ENCODE results near the gene SF3B2. TPM values are rescaled to one million over a fixed set of nuclear protein-coding genes. Genes with fewer than 3 reads are reported as not detected.
"Not testable (repeated sequence)": the region's sequence is repeated elsewhere in the genome, so short reads cannot be mapped to it uniquely, and the experiment has no call there.

SF3B2 gene
- total and polyA plus RNA-seq, 4 donors = 50.5 to 67.6 (median 57.2) TPM

DNA sequence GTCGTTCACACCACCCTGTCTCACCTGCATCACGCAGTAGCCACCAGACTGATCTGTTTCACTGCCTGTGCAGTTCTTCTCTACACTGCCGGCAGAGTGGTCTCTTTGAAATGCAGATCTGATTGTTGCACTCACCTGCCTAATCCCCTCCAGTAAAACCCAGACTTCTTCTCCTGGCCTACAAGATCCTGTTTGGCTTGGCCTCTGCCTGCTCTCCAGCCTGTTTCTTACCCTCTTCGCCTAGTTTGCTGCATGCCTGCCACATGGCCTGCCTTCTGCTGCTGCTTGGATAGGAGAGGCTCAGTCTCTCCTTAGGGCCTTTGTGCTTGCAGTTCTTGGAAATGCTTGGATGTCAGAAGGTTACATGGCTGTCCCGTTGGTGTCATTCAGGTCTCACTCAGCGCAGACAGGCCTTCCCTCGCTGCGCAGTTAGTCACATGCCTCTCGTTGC lies 59.9 kb downstream of the SF3B2 start (continued):
- TF ChIP-seq, protein P1, sequence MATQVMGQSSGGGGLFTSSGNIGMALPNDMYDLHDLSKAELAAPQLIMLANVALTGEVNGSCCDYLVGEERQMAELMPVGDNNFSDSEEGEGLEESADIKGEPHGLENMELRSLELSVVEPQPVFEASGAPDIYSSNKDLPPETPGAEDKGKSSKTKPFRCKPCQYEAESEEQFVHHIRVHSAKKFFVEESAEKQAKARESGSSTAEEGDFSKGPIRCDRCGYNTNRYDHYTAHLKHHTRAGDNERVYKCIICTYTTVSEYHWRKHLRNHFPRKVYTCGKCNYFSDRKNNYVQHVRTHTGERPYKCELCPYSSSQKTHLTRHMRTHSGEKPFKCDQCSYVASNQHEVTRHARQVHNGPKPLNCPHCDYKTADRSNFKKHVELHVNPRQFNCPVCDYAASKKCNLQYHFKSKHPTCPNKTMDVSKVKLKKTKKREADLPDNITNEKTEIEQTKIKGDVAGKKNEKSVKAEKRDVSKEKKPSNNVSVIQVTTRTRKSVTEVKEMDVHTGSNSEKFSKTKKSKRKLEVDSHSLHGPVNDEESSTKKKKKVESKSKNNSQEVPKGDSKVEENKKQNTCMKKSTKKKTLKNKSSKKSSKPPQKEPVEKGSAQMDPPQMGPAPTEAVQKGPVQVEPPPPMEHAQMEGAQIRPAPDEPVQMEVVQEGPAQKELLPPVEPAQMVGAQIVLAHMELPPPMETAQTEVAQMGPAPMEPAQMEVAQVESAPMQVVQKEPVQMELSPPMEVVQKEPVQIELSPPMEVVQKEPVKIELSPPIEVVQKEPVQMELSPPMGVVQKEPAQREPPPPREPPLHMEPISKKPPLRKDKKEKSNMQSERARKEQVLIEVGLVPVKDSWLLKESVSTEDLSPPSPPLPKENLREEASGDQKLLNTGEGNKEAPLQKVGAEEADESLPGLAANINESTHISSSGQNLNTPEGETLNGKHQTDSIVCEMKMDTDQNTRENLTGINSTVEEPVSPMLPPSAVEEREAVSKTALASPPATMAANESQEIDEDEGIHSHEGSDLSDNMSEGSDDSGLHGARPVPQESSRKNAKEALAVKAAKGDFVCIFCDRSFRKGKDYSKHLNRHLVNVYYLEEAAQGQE (IDR thresholded peaks at IDR 0.05) = no peak

DNA sequence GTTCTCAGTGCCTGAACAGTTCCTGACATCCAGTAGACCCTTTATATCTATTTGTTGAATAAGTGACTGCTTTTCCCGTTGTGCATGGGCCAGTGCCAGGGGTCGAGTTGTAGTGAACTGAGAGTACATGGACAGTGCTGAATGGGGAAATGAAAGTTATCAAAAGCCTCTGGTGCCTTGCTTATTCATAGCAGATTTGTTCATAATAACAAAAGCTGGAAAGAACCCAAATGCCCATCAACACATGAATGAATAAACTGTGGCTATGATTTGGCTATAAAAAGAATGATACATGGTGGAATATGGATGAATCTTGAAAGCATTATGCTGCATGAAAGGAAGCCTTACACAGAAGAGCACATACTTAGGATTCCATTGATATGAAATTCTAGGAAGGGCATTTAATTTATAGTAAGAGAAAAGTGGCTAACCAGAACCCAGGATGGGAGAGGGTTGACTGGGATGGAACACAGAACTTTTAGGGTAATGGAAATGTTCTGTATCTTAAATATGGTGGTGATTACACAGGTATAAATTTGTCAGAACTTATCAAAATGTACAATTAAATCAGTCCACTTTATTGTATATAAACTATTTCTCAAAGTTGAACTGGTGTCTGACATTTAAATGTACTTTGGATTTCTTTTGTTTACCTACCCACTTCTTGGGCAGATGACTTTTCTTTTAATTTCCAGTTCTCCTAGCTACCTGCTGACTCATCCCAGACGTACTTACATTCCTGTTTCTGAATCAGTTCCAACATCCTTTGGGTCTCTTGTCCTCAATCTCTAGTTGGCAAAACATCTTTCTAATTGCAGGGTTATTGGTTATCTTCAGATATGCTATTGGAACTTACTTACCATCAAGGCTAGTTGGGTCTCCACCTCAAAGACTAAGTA lies 60.7 kb downstream of the SF3B2 start:
- no peak for DNase-seq (ENCODE audit: low spot score)
- Histone ChIP-seq H3K9ac (ENCODE audit: low read depth in 1 of 2, low read length in 2 of 2) (no peak overlapping the region), H3K9me3 (ENCODE audit: control insufficient read depth in 4 of 4, low read length in 3 of 4) (no peaks in the 10 kb centered on the region), H3K4me1 (ENCODE audit: control insufficient read depth in 4 of 4, insufficient read depth in 4 of 4, low read length in 3 of 4) (peaks cover 0 to 5% (median 2%) of the 10 kb centered on the region in 4 donors), H3K36me3 (ENCODE audit: control insufficient read depth in 4 of 4, insufficient read depth in 3 of 4, low read depth in 1 of 4, low read length in 3 of 4) (no peaks in the 10 kb centered on the region), H3K27me3 (ENCODE audit: control insufficient read depth in 4 of 4, insufficient read depth in 4 of 4, low read length in 3 of 4) (no peaks in the 10 kb centered on the region), H3K27ac (ENCODE audit: low read depth in 1 of 2, low read length in 2 of 2) (no peak overlapping the region), H3K4me3 (ENCODE audit: low read depth in 1 of 3, low read length in 3 of 3) (no peak overlapping the region)
- WGBS = 36% methylated on average over 3 of the region's 3 CpGs
- no peak for TF ChIP-seq GABPA (IDR thresholded peaks at IDR 0.05 in 1 of 2, conservative IDR thresholded peaks at IDR 0.05 in 1 of 2)
- TF ChIP-seq HNF4A (conservative IDR thresholded peaks at IDR 0.05) = no peak
- TF ChIP-seq RXRA (IDR thresholded peaks at IDR 0.05) = no peak
- TF ChIP-seq NR2F2 (IDR thresholded peaks at IDR 0.05) = peak; percentile 51

DNA sequence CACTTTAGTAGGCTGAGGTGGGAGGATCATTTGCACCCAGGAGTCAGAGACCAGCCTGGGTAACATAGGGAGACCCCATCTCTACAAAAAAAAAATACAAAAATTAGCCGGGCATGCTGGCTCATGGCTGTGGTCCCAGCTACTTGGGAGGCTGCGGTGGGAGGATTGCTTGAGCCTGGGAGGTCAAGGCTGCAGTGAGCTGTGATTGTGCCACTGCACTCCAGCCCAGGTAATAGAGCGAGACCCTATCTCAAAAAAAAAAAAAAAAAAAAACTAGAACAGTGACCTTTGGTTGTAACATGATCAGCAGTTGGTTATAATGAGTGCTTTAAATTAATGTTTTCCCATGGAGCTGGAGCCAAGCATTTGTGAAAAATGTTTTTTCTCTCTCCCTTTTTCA lies 62.8 kb downstream of the SF3B2 start:
- H3K36me3 ChIP-seq (ENCODE audit: control insufficient read depth in 4 of 4, insufficient read depth in 3 of 4, low read depth in 1 of 4, low read length in 3 of 4); H3K4me1 ChIP-seq (ENCODE audit: control insufficient read depth in 4 of 4, insufficient read depth in 4 of 4, low read length in 3 of 4); H3K9ac ChIP-seq (ENCODE audit: low read depth in 1 of 2, low read length in 2 of 2); H3K27ac ChIP-seq (ENCODE audit: low read depth in 1 of 2, low read length in 2 of 2); H3K4me3 ChIP-seq (ENCODE audit: low read depth in 1 of 3, low read length in 3 of 3); H3K9me3 ChIP-seq (ENCODE audit: control insufficient read depth in 4 of 4, low read length in 3 of 4); H3K27me3 ChIP-seq (ENCODE audit: control insufficient read depth in 4 of 4, insufficient read depth in 4 of 4, low read length in 3 of 4); DNase-seq (ENCODE audit: low spot score): not testable (repeated sequence)
- 79% methylated on average over 3 of the region's 3 CpGs for WGBS

DNA sequence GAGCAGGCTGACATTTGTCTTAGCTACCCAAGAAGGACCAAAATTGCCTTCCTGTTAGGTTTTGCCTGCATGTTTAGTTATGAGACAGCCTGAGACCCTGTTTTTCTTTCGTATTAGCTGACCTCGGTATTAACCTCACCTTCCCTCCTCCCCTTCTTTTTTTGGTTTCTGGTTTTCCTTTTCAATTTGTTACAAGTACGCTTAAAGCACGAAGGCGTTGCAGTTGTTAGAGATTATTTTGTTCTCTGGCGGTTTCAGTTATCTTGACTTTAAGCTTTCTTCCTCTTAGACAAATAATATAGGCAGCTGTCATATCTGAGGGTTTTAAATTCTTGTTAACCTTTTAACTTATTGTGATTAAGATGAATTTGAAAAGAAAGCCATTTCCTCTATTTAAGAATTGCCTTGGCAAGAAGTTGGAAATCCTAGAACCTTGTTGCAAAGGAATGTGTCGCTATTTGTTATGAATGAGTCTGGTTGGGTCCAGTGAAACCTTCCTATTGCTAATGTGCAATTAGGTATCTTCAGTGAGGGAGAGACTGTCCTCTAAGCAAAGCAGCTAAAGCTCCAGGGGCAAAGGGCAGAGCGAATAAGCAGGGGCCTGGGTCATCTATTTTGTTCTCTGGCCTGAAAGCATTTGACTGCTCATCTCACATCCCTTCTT lies 63.6 kb downstream of the SF3B2 start:
- 55% methylated on average over 8 of the region's 8 CpGs for WGBS
- TF ChIP-seq YY1 (IDR thresholded peaks at IDR 0.05) (no peak), HNF4G (IDR thresholded peaks at IDR 0.05) (no peak), ATF3 (IDR thresholded peaks at IDR 0.05) (no peak), FOXA1 (IDR thresholded peaks at IDR 0.05) (no peak)
- TF ChIP-seq, protein P2, sequence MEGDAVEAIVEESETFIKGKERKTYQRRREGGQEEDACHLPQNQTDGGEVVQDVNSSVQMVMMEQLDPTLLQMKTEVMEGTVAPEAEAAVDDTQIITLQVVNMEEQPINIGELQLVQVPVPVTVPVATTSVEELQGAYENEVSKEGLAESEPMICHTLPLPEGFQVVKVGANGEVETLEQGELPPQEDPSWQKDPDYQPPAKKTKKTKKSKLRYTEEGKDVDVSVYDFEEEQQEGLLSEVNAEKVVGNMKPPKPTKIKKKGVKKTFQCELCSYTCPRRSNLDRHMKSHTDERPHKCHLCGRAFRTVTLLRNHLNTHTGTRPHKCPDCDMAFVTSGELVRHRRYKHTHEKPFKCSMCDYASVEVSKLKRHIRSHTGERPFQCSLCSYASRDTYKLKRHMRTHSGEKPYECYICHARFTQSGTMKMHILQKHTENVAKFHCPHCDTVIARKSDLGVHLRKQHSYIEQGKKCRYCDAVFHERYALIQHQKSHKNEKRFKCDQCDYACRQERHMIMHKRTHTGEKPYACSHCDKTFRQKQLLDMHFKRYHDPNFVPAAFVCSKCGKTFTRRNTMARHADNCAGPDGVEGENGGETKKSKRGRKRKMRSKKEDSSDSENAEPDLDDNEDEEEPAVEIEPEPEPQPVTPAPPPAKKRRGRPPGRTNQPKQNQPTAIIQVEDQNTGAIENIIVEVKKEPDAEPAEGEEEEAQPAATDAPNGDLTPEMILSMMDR (IDR thresholded peaks at IDR 0.05; ENCODE audit: low read depth, low read length, missing input control) = no peak
- H3K27ac ChIP-seq (ENCODE audit: low read depth in 1 of 2, low read length in 2 of 2) = peak overlapping the region in 1 of 2 donors; percentile 9
- DNase-seq (ENCODE audit: low spot score) = no peak
- H3K4me1 ChIP-seq (ENCODE audit: control insufficient read depth in 4 of 4, insufficient read depth in 4 of 4, low read length in 3 of 4) = peaks cover 0 to 5% (median 2%) of the 10 kb centered on the region in 4 donors
- H3K27me3 ChIP-seq (ENCODE audit: control insufficient read depth in 4 of 4, insufficient read depth in 4 of 4, low read length in 3 of 4) = no peaks in the 10 kb centered on the region
- H3K9me3 ChIP-seq (ENCODE audit: control insufficient read depth in 4 of 4, low read length in 3 of 4) = no peaks in the 10 kb centered on the region
- no peaks in the 10 kb centered on the region for H3K36me3 ChIP-seq (ENCODE audit: control insufficient read depth in 4 of 4, insufficient read depth in 3 of 4, low read depth in 1 of 4, low read length in 3 of 4)
- H3K4me3 ChIP-seq (ENCODE audit: low read depth in 1 of 3, low read length in 3 of 3) = no peak overlapping the region
- H3K9ac ChIP-seq (ENCODE audit: low read depth in 1 of 2, low read length in 2 of 2) = no peak overlapping the region

Data from liver (tissue), 9 donors.